GM12865 (cell line): Measurements from ENCODE around the gene NPM1.
A peak's percentile ranks its signal among the peaks of the same experiment; 100 is the strongest.
"Not testable (repeated sequence)": the region's sequence is repeated elsewhere in the genome, so short reads cannot be mapped to it uniquely, and the experiment has no call there.

Source experiments
- DNase-seq: peaks from one replicate; pipeline ENCODE4 v3.0.0; 2010; ENCODE audit warnings: low read depth
- H3K4me3 ChIP-seq: 2 replicates; pipeline ENCODE4 v1.5.1; 2011; ENCODE audit warnings: mild to moderate bottlenecking, low read depth, low read length, control low read depth
- TF ChIP-seq, protein P1 (sequence below): IDR thresholded peaks from 2 replicates; pipeline ENCODE4 v1.5.1; 2011; ENCODE audit warnings: low read length, control low read depth, low read depth, inconsistent platforms; ENCODE audit not compliant: insufficient read depth; ENCODE audit errors: missing control alignments

NPM1 gene

DNA sequence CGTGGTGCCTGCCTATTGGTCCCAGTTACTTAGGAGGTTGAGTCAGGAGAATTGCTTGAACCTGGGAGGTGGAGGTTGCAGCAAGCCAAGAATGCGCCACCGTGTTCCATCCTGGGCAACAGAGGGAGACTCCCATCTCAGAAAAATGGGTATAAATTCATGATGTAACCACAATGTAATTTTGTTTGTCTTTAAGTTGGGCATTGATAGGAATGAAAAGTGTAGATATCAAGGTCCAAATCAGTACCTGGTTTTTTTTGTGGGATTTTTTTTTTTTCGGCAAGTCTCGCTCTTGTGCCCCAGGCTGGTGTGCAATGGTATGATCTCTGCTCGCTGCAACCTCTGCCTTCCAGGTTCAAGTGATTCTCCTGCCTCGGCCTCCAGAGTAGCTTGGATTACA is 7.4 kb downstream of the NPM1 start:
- TF ChIP-seq, protein P1, sequence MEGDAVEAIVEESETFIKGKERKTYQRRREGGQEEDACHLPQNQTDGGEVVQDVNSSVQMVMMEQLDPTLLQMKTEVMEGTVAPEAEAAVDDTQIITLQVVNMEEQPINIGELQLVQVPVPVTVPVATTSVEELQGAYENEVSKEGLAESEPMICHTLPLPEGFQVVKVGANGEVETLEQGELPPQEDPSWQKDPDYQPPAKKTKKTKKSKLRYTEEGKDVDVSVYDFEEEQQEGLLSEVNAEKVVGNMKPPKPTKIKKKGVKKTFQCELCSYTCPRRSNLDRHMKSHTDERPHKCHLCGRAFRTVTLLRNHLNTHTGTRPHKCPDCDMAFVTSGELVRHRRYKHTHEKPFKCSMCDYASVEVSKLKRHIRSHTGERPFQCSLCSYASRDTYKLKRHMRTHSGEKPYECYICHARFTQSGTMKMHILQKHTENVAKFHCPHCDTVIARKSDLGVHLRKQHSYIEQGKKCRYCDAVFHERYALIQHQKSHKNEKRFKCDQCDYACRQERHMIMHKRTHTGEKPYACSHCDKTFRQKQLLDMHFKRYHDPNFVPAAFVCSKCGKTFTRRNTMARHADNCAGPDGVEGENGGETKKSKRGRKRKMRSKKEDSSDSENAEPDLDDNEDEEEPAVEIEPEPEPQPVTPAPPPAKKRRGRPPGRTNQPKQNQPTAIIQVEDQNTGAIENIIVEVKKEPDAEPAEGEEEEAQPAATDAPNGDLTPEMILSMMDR: no peak
- H3K4me3 ChIP-seq: no peak overlapping the region
- no peak for DNase-seq

DNA sequence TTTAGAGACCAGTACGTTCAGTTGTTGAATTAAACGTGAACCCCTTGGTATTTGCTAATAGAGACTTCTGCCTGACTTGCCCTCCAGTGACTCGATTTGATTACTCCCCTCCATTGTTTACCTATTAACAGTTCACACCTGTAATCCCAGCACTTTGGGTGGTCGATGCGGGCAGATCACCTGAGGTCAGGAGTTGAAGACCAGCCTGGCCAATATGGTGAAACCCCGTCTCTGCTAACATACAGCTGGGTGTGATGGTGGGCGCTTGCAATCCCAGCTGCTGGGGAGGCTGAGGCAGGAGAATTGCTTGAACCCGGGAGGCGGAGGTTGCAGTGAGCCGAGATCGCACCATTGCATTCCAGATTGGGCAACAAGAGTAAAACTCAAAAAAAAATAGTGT is 8.9 kb downstream of the NPM1 start:
- H3K4me3 ChIP-seq, DNase-seq: not testable (repeated sequence)

DNA sequence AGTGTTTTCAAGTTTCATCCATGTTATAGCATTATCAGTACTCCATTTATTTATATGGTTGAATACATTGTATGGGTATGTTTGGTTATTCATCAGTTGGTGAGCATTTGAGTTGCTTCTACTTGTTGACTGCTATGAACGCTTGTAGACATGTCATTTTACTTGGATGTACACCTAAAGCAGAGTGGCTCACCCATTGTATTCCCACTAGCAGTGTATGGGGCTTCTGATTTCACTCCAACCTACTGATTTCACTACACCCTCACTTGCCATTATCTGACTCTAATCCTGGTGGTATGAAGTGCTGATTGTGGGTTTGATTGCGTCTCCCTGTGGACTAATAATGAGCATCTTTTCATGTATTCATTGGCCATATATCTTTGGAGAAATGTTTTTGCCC is 9.5 kb downstream of the NPM1 start:
- H3K4me3 ChIP-seq: no peak overlapping the region
- DNase-seq: no peak
- TF ChIP-seq, protein P1: no peak

DNA sequence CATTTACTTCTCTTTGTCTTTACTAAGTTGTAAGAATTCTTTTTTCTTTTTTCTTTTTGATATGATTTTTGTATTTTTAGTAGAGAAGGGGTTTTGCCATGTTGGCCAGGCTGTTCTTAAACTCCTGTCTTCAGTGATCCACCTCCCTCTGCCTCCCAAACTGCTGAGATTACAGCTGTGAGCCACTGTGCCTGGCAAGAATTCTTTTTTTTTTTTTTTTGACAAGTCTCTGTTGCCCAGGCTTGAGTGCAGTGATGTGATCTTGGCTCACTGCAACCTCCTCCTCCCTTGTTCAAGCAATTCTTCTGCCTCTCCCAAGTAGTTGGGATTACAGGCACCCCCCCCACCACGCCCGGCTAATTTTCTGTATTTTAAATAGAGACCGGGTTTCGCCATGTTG is 9.9 kb downstream of the NPM1 start:
- DNase-seq: no peak
- TF ChIP-seq, protein P1: no peak
- no peak overlapping the region for H3K4me3 ChIP-seq

DNA sequence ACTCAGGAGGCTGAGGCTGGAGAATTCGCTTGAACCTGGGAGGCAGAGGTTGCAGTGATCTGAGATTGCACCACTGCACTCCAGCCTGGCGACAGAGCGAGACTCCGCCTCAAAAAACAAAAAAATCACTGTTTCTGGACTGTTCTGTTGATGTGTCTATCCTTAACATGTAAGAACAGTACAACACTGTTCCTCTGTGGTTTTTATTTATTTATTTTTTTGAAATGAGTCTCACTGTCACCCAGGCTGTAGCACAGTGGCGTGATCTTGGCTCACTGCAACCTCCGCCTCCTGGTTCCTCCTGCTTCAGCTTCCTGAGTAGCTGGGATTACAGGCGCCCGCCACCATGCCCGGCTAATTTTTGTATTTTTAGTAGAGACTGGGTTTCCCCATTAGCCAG is 11.0 kb downstream of the NPM1 start:
- DNase-seq, H3K4me3 ChIP-seq: not testable (repeated sequence)

DNA sequence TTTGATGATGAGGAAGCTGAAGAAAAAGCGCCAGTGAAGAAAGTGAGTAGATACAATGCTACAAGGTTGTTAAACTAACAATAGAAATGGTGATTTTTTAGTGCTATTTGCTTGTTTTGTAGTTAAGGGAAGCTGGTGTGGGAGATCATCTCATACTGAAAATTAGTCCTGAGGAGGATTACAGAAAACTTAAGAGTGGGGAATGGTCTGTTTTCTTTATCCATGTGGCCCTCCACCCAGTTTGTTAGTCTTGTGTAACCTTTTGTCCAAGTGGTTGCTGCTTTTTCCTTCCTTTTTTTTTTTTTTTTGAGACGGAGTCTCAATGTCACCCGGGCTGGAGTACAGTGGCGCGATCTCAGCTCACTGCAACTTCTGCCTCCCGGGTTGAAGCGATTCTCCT is 12.5 kb downstream of the NPM1 start:
- no peak for DNase-seq
- no peak overlapping the region for H3K4me3 ChIP-seq
- TF ChIP-seq, protein P1: no peak

DNA sequence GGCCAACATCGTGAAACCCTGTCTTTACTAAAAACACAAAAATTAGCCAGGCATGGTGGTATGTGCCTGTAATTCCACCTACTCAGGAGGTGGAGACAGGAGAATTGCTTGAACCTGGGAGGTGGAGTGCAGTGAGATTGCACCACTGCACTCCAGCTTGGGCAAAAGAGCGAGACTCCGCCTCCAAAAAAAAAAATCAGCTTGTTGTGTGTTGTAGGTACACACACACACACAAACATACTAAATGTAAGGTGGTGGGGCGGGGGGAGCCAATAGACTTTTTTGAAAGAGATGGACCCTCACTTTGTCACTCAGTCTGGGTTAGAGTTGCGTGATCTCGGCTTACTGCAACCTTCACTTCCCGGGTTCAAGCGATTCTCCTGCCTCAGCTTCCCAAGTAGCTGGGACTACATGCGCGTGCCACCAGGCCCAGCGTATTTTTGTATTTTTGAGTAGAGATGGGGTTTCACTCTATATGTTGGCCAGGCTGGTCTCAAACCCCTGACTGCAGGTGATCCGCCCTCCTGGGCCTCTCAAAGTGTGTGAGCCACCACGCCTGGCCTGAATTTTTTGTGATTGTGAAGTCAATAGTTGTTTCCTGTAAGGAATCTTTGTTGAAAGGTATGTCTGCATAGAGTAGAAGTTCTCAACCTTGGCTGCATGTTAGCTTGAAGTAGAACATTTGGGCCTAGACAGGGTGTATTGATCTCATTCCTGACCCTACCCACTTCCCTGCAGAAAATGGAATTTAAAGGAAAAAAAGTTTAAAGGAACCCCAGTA is 13.7 kb downstream of the NPM1 start:
- TF ChIP-seq, protein P1: no peak
- no peak for DNase-seq
- no peak overlapping the region for H3K4me3 ChIP-seq

DNA sequence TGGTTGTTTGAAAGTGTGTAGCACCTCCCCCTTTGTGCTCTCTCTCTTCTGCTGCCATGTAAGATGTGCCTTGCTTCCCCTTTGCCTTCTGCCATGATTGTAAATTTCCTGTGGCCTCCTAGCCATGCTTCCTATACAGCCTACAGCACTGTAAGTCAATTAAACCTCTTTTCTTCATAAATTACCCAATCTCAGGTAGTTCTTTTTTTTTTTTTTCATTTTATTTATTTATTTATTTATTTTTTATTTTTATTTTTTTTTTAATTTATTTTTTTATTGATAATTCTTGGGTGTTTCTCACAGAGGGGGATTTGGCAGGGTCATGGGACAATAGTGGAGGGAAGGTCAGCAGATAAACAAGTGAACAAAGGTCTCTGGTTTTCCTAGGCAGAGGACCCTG is 15.1 kb downstream of the NPM1 start:
- not testable (repeated sequence) for H3K4me3 ChIP-seq, DNase-seq

DNA sequence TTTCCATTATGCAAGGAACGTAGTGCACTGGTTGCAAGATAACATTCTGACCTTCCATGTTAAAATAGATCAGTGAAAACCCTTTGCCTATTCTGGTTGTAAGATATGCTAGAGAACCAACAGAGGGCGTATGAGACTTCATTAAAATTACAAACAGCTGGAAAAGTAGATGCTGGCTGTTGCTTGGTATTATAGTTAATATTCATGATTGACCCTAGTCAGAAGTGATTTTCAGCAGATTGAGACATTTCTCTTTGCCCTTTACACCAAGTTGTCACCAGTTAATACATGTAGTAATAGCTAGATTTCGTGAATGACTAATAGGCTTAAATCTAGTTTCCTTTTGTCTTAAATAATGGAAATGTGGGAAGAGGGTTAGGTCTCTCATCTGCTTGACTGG is 18.0 kb downstream of the NPM1 start:
- no peak for DNase-seq
- TF ChIP-seq, protein P1: peak; percentile 29
- no peak overlapping the region for H3K4me3 ChIP-seq
